CD14-positive monocyte (primary cell): ENCODE results near the gene AADACL3. TPM values are rescaled to one million over a fixed set of nuclear protein-coding genes. Genes with fewer than 3 reads are reported as not detected.

ENCODE experiments used
- DNase-seq, 3 donors: peaks; one replicate each; pipeline ENCODE4 v3.0.0-alpha.2; 2011 to 2022
- H2AFZ ChIP-seq: 2 replicates; pipeline ENCODE4 v1.6.0; 2012; ENCODE audit warnings: mild to moderate bottlenecking, low read depth, low read length, inconsistent platforms; ENCODE audit not compliant: insufficient read depth, poor library complexity, severe bottlenecking
- H3K27ac ChIP-seq, 2 donors: 1 replicate in 1 of 2; 2 replicates in 1 of 2; pipeline ENCODE4 v1.5.1; 2012 to 2013; ENCODE audit warnings: low read length in 2 of 2, control low read depth in 1 of 2, inconsistent platforms in 1 of 2, low read depth in 1 of 2, mild to moderate bottlenecking in 1 of 2
- H3K27me3 ChIP-seq, 2 donors: one replicate each; pipeline versions ENCODE4 v1.6.0 to v1.6.1; 2011 to 2013; ENCODE audit warnings: low read length in 2 of 2; ENCODE audit not compliant: control insufficient read depth in 2 of 2, insufficient read depth in 2 of 2
- H3K36me3 ChIP-seq, 2 donors: replicated peaks in 1 of 2; 1 replicate in 1 of 2; 2 replicates in 1 of 2; pipeline versions ENCODE4 v1.5.1 to v1.6.1; 2012 to 2013; ENCODE audit warnings: low read length in 2 of 2, control low read depth in 1 of 2, inconsistent platforms in 1 of 2, mild to moderate bottlenecking in 1 of 2; ENCODE audit not compliant: insufficient read depth in 2 of 2, control insufficient read depth in 1 of 2
- H3K4me1 ChIP-seq, 2 donors: 1 replicate in 1 of 2; 2 replicates in 1 of 2; pipeline versions ENCODE4 v1.5.1 to v1.6.1; 2012 to 2013; ENCODE audit warnings: low read length in 2 of 2, control low read depth in 1 of 2, inconsistent platforms in 1 of 2, mild to moderate bottlenecking in 1 of 2, moderate library complexity in 1 of 2; ENCODE audit not compliant: insufficient read depth in 2 of 2, control insufficient read depth in 1 of 2
- H3K4me2 ChIP-seq: replicated peaks from 2 replicates; pipeline ENCODE3; 2012; ENCODE audit warnings: low read length, moderate library complexity, mild to moderate bottlenecking; ENCODE audit not compliant: poor library complexity, severe bottlenecking; ENCODE audit errors: extremely low read depth
- H3K4me3 ChIP-seq, 3 experiments: fragments of 200-600 bp in 1 of 3; sonication (generic) in 1 of 3; replicated peaks in 1 of 3; 1 replicate in 2 of 3; 2 replicates in 1 of 3; pipeline ENCODE4 v1.5.1; 2011 to 2013; ENCODE audit warnings: low read length in 3 of 3, mild to moderate bottlenecking in 3 of 3, control low read depth in 2 of 3, low read depth in 2 of 3, inconsistent platforms in 1 of 3, moderate library complexity in 1 of 3
- H3K79me2 ChIP-seq: 2 replicates; pipeline ENCODE4 v1.6.0; 2012; ENCODE audit warnings: mild to moderate bottlenecking, control low read depth, inconsistent platforms, low read length, moderate library complexity; ENCODE audit not compliant: insufficient read depth
- H3K9ac ChIP-seq: 2 replicates; pipeline ENCODE4 v1.6.0; 2017; ENCODE audit warnings: low read length, mild to moderate bottlenecking; ENCODE audit not compliant: insufficient read depth, poor library complexity, severe bottlenecking
- H3K9me3 ChIP-seq, 2 donors: replicated peaks in 1 of 2; 1 replicate in 1 of 2; 2 replicates in 1 of 2; pipeline versions ENCODE4 v1.5.1 to v1.6.1; 2012 to 2013; ENCODE audit warnings: low read length in 2 of 2, control low read depth in 1 of 2; ENCODE audit not compliant: control insufficient read depth in 1 of 2, insufficient read depth in 1 of 2
- H4K20me1 ChIP-seq: 2 replicates; pipeline ENCODE4 v1.6.0; 2012; ENCODE audit warnings: mild to moderate bottlenecking, low read length, control low read depth, moderate library complexity; ENCODE audit not compliant: insufficient read depth
- H3K27ac Mint-ChIP-seq, 7 donors: one replicate each; pipeline ENCODE4 v1.8.0; 2020; ENCODE audit warnings: mild to moderate bottlenecking in 7 of 7, mixed read lengths in 7 of 7, moderate library complexity in 6 of 7, inconsistent platforms in 2 of 7
- H3K27me3 Mint-ChIP-seq, 3 donors: one replicate each; pipeline ENCODE4 v1.8.0; 2021 to 2022; ENCODE audit warnings: low read depth in 3 of 3, mild to moderate bottlenecking in 3 of 3, mixed read lengths in 3 of 3, moderate library complexity in 3 of 3, inconsistent platforms in 1 of 3
- H3K36me3 Mint-ChIP-seq, 2 donors: one replicate each; pipeline ENCODE4 v1.8.0; 2020; ENCODE audit warnings: mixed read lengths in 2 of 2, inconsistent platforms in 1 of 2, mild to moderate bottlenecking in 1 of 2
- H3K4me1 Mint-ChIP-seq: one replicate; pipeline ENCODE4 v1.8.0; 2020; ENCODE audit warnings: mild to moderate bottlenecking, mixed read lengths
- H3K4me3 Mint-ChIP-seq, 2 donors: one replicate each; pipeline ENCODE4 v1.8.0; 2020; ENCODE audit warnings: mild to moderate bottlenecking in 2 of 2, mixed read lengths in 2 of 2, moderate library complexity in 1 of 2
- H3K9me3 Mint-ChIP-seq, 7 donors: one replicate each; pipeline ENCODE4 v1.8.0; 2020 to 2022; ENCODE audit warnings: mixed read lengths in 7 of 7, mild to moderate bottlenecking in 6 of 7, moderate library complexity in 6 of 7, inconsistent platforms in 2 of 7
- WGBS: methylation state at CpG from one replicate; pipeline ENCODE4 v1.1.5; 2013; ENCODE audit warnings: missing lambda C conversion rate; ENCODE audit not compliant: insufficient coverage; 5-methylcytosine and 5-hydroxymethylcytosine counted together
- intact Hi-C, 2 donors: fragments of 100-400 bp; cut with micrococcal nuclease; formaldehyde crosslinking; loops; one replicate each; pipeline versions ENCODE4 v1.15.0 to v1.15.1; 2023
- polyA plus RNA-seq, 3 donors: library from polyadenylated mRNA; depleted of rRNA in 1 of 3; unstranded in 2 of 3; stranded (reverse) in 1 of 3; fragments of 300-500 nt in 2 of 3; fragments of >200 nt in 1 of 3; fragmentation: Illumina TruSeq in 2 of 3; gene quantifications; 1 replicate in 2 of 3; 2 replicates in 1 of 3; pipeline ENCODE4 v1.2.3, GENCODE V29; 2012 to 2021
- TF ChIP-seq, protein P1 (sequence below): fragments of 200-600 bp; IDR thresholded peaks from one replicate; pipeline ENCODE4 v1.8.0; 2022; ENCODE audit warnings: antibody characterized with exemption, mild to moderate bottlenecking

The AADACL3 gene
- polyA plus RNA-seq, 3 donors, result not detected

DNA sequence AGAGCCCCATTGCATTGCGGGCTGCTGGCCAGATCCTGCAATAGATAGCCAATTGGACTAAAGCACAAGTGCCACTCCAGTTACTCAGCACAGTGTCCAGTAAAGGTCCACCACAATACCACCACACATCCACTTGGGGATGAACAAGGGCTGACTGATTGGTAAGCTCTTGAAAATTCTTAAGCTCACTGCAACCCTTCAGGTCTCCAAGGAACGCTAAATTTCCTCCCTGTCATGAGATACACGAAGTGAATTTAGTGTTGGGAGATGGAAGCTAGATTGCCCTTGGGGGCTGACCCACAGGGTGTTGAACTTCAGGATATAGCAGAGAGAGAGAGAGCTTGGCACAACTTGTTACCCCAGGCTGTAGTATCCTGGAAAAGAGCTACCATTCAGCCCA lies 9.8 kb upstream of the AADACL3 start:
- no peak overlapping the region for H3K4me2 ChIP-seq
- no peak overlapping the region for H3K27ac ChIP-seq
- H3K9ac ChIP-seq, result no peak overlapping the region
- H3K4me3 ChIP-seq, result no peak overlapping the region
- Mint-ChIP-seq H3K4me1 (peaks cover 5% of the 10 kb centered on the region), H3K36me3 (no peaks in the 10 kb centered on the region), H3K4me3 (no peak overlapping the region), H3K27ac (no peak overlapping the region), H3K9me3 (peaks cover 9 to 31% (median 18%) of the 10 kb centered on the region in 7 donors), H3K27me3 (peaks cover 0 to 13% (median 5%) of the 10 kb centered on the region in 3 donors)
- TF ChIP-seq, protein P1, sequence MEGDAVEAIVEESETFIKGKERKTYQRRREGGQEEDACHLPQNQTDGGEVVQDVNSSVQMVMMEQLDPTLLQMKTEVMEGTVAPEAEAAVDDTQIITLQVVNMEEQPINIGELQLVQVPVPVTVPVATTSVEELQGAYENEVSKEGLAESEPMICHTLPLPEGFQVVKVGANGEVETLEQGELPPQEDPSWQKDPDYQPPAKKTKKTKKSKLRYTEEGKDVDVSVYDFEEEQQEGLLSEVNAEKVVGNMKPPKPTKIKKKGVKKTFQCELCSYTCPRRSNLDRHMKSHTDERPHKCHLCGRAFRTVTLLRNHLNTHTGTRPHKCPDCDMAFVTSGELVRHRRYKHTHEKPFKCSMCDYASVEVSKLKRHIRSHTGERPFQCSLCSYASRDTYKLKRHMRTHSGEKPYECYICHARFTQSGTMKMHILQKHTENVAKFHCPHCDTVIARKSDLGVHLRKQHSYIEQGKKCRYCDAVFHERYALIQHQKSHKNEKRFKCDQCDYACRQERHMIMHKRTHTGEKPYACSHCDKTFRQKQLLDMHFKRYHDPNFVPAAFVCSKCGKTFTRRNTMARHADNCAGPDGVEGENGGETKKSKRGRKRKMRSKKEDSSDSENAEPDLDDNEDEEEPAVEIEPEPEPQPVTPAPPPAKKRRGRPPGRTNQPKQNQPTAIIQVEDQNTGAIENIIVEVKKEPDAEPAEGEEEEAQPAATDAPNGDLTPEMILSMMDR, result no peak
- H3K9me3 ChIP-seq, result peaks cover 7 to 13% of the 10 kb centered on the region in 2 donors
- H3K4me1 ChIP-seq, result no peaks in the 10 kb centered on the region
- H2AFZ ChIP-seq, result no peak overlapping the region
- no peaks in the 10 kb centered on the region for H4K20me1 ChIP-seq
- intact Hi-C loops, result no loop called here
- no peak for DNase-seq
- WGBS, result 80% methylated on average over 1 of the region's 3 CpGs
- H3K36me3 ChIP-seq, result no peaks in the 10 kb centered on the region
- H3K79me2 ChIP-seq, result no peaks in the 10 kb centered on the region
- peaks cover 0 to 3% of the 10 kb centered on the region in 2 donors for H3K27me3 ChIP-seq

DNA sequence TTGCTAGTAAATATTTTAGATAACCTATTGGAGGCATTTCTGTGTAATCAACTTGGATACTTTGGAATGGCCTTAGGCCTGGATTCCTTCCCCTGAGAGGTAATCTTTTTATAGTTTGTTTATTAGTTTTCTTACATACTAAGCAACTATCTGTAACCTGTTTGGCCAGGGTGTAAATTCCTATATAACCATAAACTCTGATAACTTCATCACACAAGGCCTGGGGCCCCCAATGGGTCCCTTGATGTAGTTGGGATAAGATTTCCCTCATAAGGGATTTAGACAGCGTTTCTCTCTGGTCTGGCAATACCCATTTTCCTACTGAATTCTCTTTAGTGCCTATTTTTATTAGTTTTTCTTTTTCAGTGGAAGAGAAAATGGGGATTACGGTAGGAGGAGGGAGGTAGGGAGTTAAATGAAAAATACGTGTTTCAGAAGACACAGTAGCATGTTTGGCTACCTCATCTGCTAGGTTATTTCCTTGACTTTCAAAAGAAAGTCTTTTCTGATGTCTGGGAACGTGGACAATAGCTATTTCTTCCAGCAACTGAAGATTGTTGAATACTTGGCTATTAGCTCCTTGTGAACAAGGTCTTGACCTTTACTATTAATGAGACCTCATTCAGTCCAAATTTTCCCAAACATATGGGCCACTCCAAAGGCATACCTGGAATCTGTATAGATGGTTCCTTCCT lies 7.4 kb upstream of the AADACL3 start:
- Histone ChIP-seq H3K9me3 (peaks cover 4 to 6% of the 10 kb centered on the region in 2 donors), H3K79me2 (no peaks in the 10 kb centered on the region), H3K4me1 (no peaks in the 10 kb centered on the region), H3K27me3 (peaks cover 0 to 3% of the 10 kb centered on the region in 2 donors), H3K4me3 (no peak overlapping the region), H3K9ac (no peak overlapping the region), H2AFZ (no peak overlapping the region), H3K4me2 (no peak overlapping the region), H3K36me3 (no peaks in the 10 kb centered on the region), H4K20me1 (no peaks in the 10 kb centered on the region), H3K27ac (no peak overlapping the region)
- Mint-ChIP-seq H3K36me3 (no peaks in the 10 kb centered on the region), H3K4me3 (no peak overlapping the region), H3K9me3 (peaks cover 3 to 15% (median 8%) of the 10 kb centered on the region in 7 donors), H3K27ac (no peak overlapping the region), H3K4me1 (peaks cover 5% of the 10 kb centered on the region), H3K27me3 (peaks cover 5 to 14% (median 6%) of the 10 kb centered on the region in 3 donors)
- TF ChIP-seq, protein P1, result no peak
- intact Hi-C loops, result no loop called here
- no peak for DNase-seq
- WGBS, result 100% methylated on average over 1 of the region's 4 CpGs
